NCI-H510A treated with DMSO at 0.1 percent for 48 hours (cell line): Measurements from ENCODE around the gene OR1J2.

ENCODE experiments used
- DNase-seq: peaks from one replicate; lab custom pipeline; 2025; lab: John Stamatoyannopoulos, UW

The OR1J2 gene

GRCh38 chr9:122552812-122553211 is 42.2 kb downstream of the OR1J2 start, which contains the start of gene OR1N2:
TSS of gene OR1N2 (plus strand) at chr9:122553112. CDS start at chr9:122553212, 100 bp downstream.
- no peak for DNase-seq
